Activated T-helper 1 cell treated with anti-CD3 and anti-CD28 coated beads, Interleukin-2, amount 50 U/mL, for 16 hours (primary cell): ENCODE results near the gene UBE2Z.
"Not testable (repeated sequence)": the region's sequence is repeated elsewhere in the genome, so short reads cannot be mapped to it uniquely, and the experiment has no call there.

Experiments used
- DNase-seq, 2 donors: peaks; one replicate each; pipeline ENCODE4 v3.0.0-alpha.2; 2020; ENCODE audit warnings: low read depth in 1 of 2, low spot score in 1 of 2

The UBE2Z gene

GRCh38 chr17:48908047-48908843 lies at the start of gene UBE2Z:
Gene UBE2Z, plus strand, starts transcription at chr17:48908407. Its CDS starts 97 bp downstream, at chr17:48908504.
- DNase-seq: peak; percentile 77 to 85

GRCh38 chr17:48860034-48860433 lies 48.2 kb upstream of the UBE2Z start:
- no peak for DNase-seq

- DNase-seq: no peak
These were observed 47.8 kb upstream of the UBE2Z start for GRCh38 chr17:48860456-48860855.

GRCh38 chr17:48868916-48869500 lies 39.2 kb upstream of the UBE2Z start:
- DNase-seq: no peak

GRCh38 chr17:48869821-48870318 lies 38.3 kb upstream of the UBE2Z start:
- DNase-seq: no peak

GRCh38 chr17:48871035-48871550 lies 37.1 kb upstream of the UBE2Z start:
- no peak for DNase-seq

- DNase-seq: no peak
These were observed 36.5 kb upstream of the UBE2Z start for GRCh38 chr17:48871551-48872351.

GRCh38 chr17:48872409-48872808 lies 35.8 kb upstream of the UBE2Z start:
- not testable (repeated sequence) for DNase-seq

GRCh38 chr17:48873209-48873608 lies 35.0 kb upstream of the UBE2Z start:
- DNase-seq: no peak

GRCh38 chr17:48873696-48874443 lies 34.3 kb upstream of the UBE2Z start:
- DNase-seq: no peak

GRCh38 chr17:48878920-48879898 lies 29.0 kb upstream of the UBE2Z start:
- peak in 1 of 2 donors; percentile 26 for DNase-seq

GRCh38 chr17:48882272-48882671 lies 25.9 kb upstream of the UBE2Z start:
- no peak for DNase-seq

- no peak for DNase-seq
These were observed 25.0 kb upstream of the UBE2Z start for GRCh38 chr17:48883171-48883570.

- DNase-seq: no peak
These were observed 18.1 kb upstream of the UBE2Z start for GRCh38 chr17:48890086-48890485.

- no peak for DNase-seq
These were observed 15.1 kb upstream of the UBE2Z start for GRCh38 chr17:48892940-48893645.

GRCh38 chr17:48893646-48894508 lies 14.3 kb upstream of the UBE2Z start:
- DNase-seq: no peak

GRCh38 chr17:48894886-48895285 lies 13.3 kb upstream of the UBE2Z start:
- no peak for DNase-seq

GRCh38 chr17:48901241-48901640 lies 7.0 kb upstream of the UBE2Z start:
- no peak for DNase-seq
